HG03135 (cell line): ENCODE measurements around the gene RIC8A.
"Not testable (repeated sequence)": the region's sequence is repeated elsewhere in the genome, so short reads cannot be mapped to it uniquely, and the experiment has no call there.

Experiments
- ATAC-seq: cut with Tn5 transposase; IDR thresholded peaks from one replicate; pipeline ENCODE4 v1.9.1; 2021; ENCODE audit warnings: mild to moderate bottlenecking, moderate library complexity; ENCODE audit not compliant: unreplicated experiment

RIC8A gene

GRCh38 chr11:207208-207862 is at the start of gene RIC8A, which contains the start of gene BET1L:
Gene RIC8A, plus strand, starts transcription at chr11:207708. Its CDS starts 1,147 bp downstream, at chr11:208855.
Gene BET1L, minus strand, starts transcription at chr11:207399. Its CDS starts 78 bp downstream, at chr11:207321.
- ATAC-seq = peak; percentile 80

GRCh38 chr11:180242-180641 is 27.3 kb upstream of the RIC8A start:
- not testable (repeated sequence) for ATAC-seq

GRCh38 chr11:189200-189783 is 18.2 kb upstream of the RIC8A start:
- peak; percentile 25 for ATAC-seq

GRCh38 chr11:189843-190311 is 17.6 kb upstream of the RIC8A start:
- peak; percentile 80 for ATAC-seq

- ATAC-seq = not testable (repeated sequence)
Observed at GRCh38 chr11:190546-190945, 17.0 kb upstream of the RIC8A start.

GRCh38 chr11:191490-192478 is 15.7 kb upstream of the RIC8A start:
- ATAC-seq = not testable (repeated sequence)

- not testable (repeated sequence) for ATAC-seq
Observed at GRCh38 chr11:192674-193128, 14.8 kb upstream of the RIC8A start, which contains the start of gene SCGB1C1. Gene SCGB1C1, plus strand, starts transcription at chr11:193078. Its CDS starts 22 bp downstream, at chr11:193100.

- not testable (repeated sequence) for ATAC-seq
Observed at GRCh38 chr11:193481-193880, 14.0 kb upstream of the RIC8A start.

GRCh38 chr11:196786-197731 is 10.4 kb upstream of the RIC8A start:
- ATAC-seq = no peak

GRCh38 chr11:197741-198235 is 9.7 kb upstream of the RIC8A start:
- no peak for ATAC-seq

GRCh38 chr11:198236-198806 is 9.2 kb upstream of the RIC8A start:
- ATAC-seq = no peak

GRCh38 chr11:199004-199581 is 8.4 kb upstream of the RIC8A start:
- ATAC-seq = no peak

- no peak for ATAC-seq
Observed at GRCh38 chr11:199782-200181, 7.7 kb upstream of the RIC8A start.

GRCh38 chr11:200224-201003 is 7.1 kb upstream of the RIC8A start:
- ATAC-seq = no peak

GRCh38 chr11:201966-202365 is 5.5 kb upstream of the RIC8A start:
- ATAC-seq = no peak

GRCh38 chr11:202490-202889 is 5.0 kb upstream of the RIC8A start:
- ATAC-seq = no peak

- ATAC-seq = no peak
Observed at GRCh38 chr11:203056-203944, 4.2 kb upstream of the RIC8A start.
